SU-DHL-6 (cell line): ENCODE data around the gene NPR3.

Experiments used
- CTCF ChIP-seq: fragments of 200-600 bp; sonication (generic); IDR thresholded peaks from one replicate; pipeline ENCODE4 v1.5.1; 2017; ENCODE audit warnings: antibody characterized with exemption, mild to moderate bottlenecking, low read length, moderate library complexity; ENCODE audit not compliant: insufficient read depth, poor library complexity, severe bottlenecking
- EZH2phosphoT487 ChIP-seq: fragments of 200-600 bp; sonication (generic), shearing (Covaris generic); conservative IDR thresholded peaks from 2 replicates; pipeline ENCODE4 v1.6.1; 2018; ENCODE audit warnings: mild to moderate bottlenecking, antibody characterized with exemption, low read length, moderate library complexity, mixed read lengths

DNA sequence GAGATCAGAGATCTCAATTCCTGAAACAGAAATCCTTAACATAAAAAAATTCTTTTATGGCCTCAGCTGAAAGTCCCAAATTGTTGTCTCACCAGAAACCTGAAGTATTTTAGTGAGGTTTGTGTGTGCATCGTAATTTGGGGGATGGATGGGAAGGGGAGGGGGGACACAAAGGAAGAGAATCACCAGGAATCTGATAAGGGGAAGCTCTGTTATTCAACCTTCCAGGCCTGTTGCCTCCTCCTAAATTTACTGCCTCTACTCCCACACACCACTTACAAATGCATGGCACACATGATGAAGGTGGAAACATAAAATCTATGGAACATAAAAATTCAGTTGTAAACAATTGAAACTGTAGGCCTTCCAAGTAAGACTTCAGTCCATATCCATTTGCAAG is 97.7 kb downstream of the NPR3 start:
- TF ChIP-seq CTCF (no peak), EZH2phosphoT487 (no peak)
